Measurements from ENCODE around the gene SKIDA1.

DNA sequence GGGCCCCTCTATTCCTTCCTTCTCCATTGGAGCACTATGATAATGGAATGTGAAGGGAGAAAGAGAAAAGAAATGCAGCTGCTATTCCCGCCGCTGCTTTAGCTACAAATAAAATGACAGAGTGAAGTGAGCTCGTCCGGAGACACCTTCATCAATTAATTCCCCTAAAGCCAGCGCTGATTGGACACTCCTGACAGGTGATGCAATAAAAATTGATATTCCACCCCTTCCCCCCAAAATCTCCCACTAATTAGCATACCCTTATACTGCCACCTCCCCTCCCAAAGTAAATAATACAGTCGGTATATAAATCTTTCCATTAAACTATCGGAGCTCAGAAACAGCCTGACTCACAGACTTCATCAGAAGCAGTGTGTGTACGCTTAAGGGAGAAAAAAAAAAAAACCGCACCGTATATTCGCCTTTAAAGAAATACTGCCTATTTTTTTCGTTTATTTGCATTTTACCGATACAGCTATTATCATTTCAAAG, 7.3 kb downstream of the SKIDA1 start:
- TF ChIP-seq CTCF (IDR thresholded peaks at IDR 0.05) (no peak), TCF7L2 (IDR thresholded peaks at IDR 0.05; ENCODE audit: low read depth, low read length) (no peak)
- TF ChIP-seq, protein P1, sequence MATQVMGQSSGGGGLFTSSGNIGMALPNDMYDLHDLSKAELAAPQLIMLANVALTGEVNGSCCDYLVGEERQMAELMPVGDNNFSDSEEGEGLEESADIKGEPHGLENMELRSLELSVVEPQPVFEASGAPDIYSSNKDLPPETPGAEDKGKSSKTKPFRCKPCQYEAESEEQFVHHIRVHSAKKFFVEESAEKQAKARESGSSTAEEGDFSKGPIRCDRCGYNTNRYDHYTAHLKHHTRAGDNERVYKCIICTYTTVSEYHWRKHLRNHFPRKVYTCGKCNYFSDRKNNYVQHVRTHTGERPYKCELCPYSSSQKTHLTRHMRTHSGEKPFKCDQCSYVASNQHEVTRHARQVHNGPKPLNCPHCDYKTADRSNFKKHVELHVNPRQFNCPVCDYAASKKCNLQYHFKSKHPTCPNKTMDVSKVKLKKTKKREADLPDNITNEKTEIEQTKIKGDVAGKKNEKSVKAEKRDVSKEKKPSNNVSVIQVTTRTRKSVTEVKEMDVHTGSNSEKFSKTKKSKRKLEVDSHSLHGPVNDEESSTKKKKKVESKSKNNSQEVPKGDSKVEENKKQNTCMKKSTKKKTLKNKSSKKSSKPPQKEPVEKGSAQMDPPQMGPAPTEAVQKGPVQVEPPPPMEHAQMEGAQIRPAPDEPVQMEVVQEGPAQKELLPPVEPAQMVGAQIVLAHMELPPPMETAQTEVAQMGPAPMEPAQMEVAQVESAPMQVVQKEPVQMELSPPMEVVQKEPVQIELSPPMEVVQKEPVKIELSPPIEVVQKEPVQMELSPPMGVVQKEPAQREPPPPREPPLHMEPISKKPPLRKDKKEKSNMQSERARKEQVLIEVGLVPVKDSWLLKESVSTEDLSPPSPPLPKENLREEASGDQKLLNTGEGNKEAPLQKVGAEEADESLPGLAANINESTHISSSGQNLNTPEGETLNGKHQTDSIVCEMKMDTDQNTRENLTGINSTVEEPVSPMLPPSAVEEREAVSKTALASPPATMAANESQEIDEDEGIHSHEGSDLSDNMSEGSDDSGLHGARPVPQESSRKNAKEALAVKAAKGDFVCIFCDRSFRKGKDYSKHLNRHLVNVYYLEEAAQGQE (IDR thresholded peaks at IDR 0.05; ENCODE audit: insufficient read depth in 1 of 2, low read depth in 2 of 2, low read length in 1 of 2) = no peak
